ENCODE data around the gene SUPT7L. TPM values are rescaled to one million over a fixed set of nuclear protein-coding genes. Genes with fewer than 3 reads are reported as not detected.

The SUPT7L gene
- total RNA-seq, 1 experiment from 2014 or later, result 47.9 TPM

GRCh38 chr2:27681841-27682240 lies 18.4 kb upstream of the SUPT7L start:
- no peaks in the 10 kb centered on the region for H3K79me2 ChIP-seq (ENCODE audit: low read length)
- no peak overlapping the region for H3K4me2 ChIP-seq (ENCODE audit: low read depth, low read length, poor library complexity, severe bottlenecking)
- H3K9ac ChIP-seq (ENCODE audit: low read length), result no peak overlapping the region
- DNase-seq, result no peak
- H3K36me3 ChIP-seq (ENCODE audit: insufficient read depth, low read length), result peaks cover 17% of the 10 kb centered on the region; the same call in 1 of the 2 replicates
- H3K4me1 ChIP-seq (ENCODE audit: low read length), result peaks cover 4% of the 10 kb centered on the region; the same call in 1 of the 2 replicates
- no peaks in the 10 kb centered on the region for H3K9me3 ChIP-seq (ENCODE audit: low read length)
- H3K27me3 ChIP-seq (ENCODE audit: low read length), result no peaks in the 10 kb centered on the region
- H4K20me1 ChIP-seq (ENCODE audit: insufficient read depth, low read depth, low read length), result no peaks in the 10 kb centered on the region
- no peaks in the 10 kb centered on the region for H3K9me2 ChIP-seq (replicated peaks; ENCODE audit: insufficient read depth, low read length)
- no peak overlapping the region for H2AFZ ChIP-seq (ENCODE audit: low read length)
- no peak overlapping the region for H3K27ac ChIP-seq (ENCODE audit: low read length)
- H3K4me3 ChIP-seq (ENCODE audit: low read length), result no peak overlapping the region

- DNase-seq, result no peak
- H3K27ac ChIP-seq (ENCODE audit: low read length), result no peak overlapping the region
- peaks cover 21% of the 10 kb centered on the region for H3K36me3 ChIP-seq (ENCODE audit: insufficient read depth, low read length)
Observed at GRCh38 chr2:27680571-27680970, 17.2 kb upstream of the SUPT7L start.

GRCh38 chr2:27672723-27673486 lies 9.5 kb upstream of the SUPT7L start:
- Histone ChIP-seq H2AFZ (ENCODE audit: low read length) (no peak overlapping the region), H3K36me3 (ENCODE audit: insufficient read depth, low read length) (peaks cover 38% of the 10 kb centered on the region), H3K9me2 (replicated peaks; ENCODE audit: insufficient read depth, low read length) (no peaks in the 10 kb centered on the region)

More at GRCh38 chr2:27680571-27680970, 17.2 kb upstream of the SUPT7L start:
- no peak overlapping the region for H3K4me2 ChIP-seq (ENCODE audit: low read depth, low read length, poor library complexity, severe bottlenecking)
- no peaks in the 10 kb centered on the region for H3K9me2 ChIP-seq (replicated peaks; ENCODE audit: insufficient read depth, low read length)
- H3K9ac ChIP-seq (ENCODE audit: low read length), result no peak overlapping the region
- no peak overlapping the region for H2AFZ ChIP-seq (ENCODE audit: low read length)
- no peak overlapping the region for H3K4me3 ChIP-seq (ENCODE audit: low read length)
- no peaks in the 10 kb centered on the region for H4K20me1 ChIP-seq (ENCODE audit: insufficient read depth, low read depth, low read length)
- H3K4me1 ChIP-seq (ENCODE audit: low read length), result peaks cover 4% of the 10 kb centered on the region; the same call in 1 of the 2 replicates
- H3K79me2 ChIP-seq (ENCODE audit: low read length), result no peaks in the 10 kb centered on the region
- no peaks in the 10 kb centered on the region for H3K27me3 ChIP-seq (ENCODE audit: low read length)
- H3K9me3 ChIP-seq (ENCODE audit: low read length), result no peaks in the 10 kb centered on the region

GRCh38 chr2:27671235-27671634 lies 7.8 kb upstream of the SUPT7L start:
- no peak for DNase-seq
- H2AFZ ChIP-seq (ENCODE audit: low read length), result no peak overlapping the region
- H3K9me2 ChIP-seq (replicated peaks; ENCODE audit: insufficient read depth, low read length), result no peaks in the 10 kb centered on the region
- H3K79me2 ChIP-seq (ENCODE audit: low read length), result peaks cover 12% of the 10 kb centered on the region; the same call in 1 of the 2 replicates
- H3K27ac ChIP-seq (ENCODE audit: low read length), result no peak overlapping the region
- no peak overlapping the region for H3K9ac ChIP-seq (ENCODE audit: low read length)
- no peak overlapping the region for H3K4me3 ChIP-seq (ENCODE audit: low read length)
- H3K4me1 ChIP-seq (ENCODE audit: low read length), result no peaks in the 10 kb centered on the region
- H3K9me3 ChIP-seq (ENCODE audit: low read length), result no peaks in the 10 kb centered on the region
- no peak overlapping the region for H3K4me2 ChIP-seq (ENCODE audit: low read depth, low read length, poor library complexity, severe bottlenecking)
- no peaks in the 10 kb centered on the region for H3K27me3 ChIP-seq (ENCODE audit: low read length)
- H4K20me1 ChIP-seq (ENCODE audit: insufficient read depth, low read depth, low read length), result no peaks in the 10 kb centered on the region
- H3K36me3 ChIP-seq (ENCODE audit: insufficient read depth, low read length), result peaks cover 31% of the 10 kb centered on the region

More at GRCh38 chr2:27672723-27673486, 9.5 kb upstream of the SUPT7L start:
- no peaks in the 10 kb centered on the region for H3K9me3 ChIP-seq (ENCODE audit: low read length)
- H3K79me2 ChIP-seq (ENCODE audit: low read length), result peaks cover 10% of the 10 kb centered on the region; the same call in 1 of the 2 replicates
- no peaks in the 10 kb centered on the region for H3K4me1 ChIP-seq (ENCODE audit: low read length)
- H3K27ac ChIP-seq (ENCODE audit: low read length), result no peak overlapping the region
- H3K4me2 ChIP-seq (ENCODE audit: low read depth, low read length, poor library complexity, severe bottlenecking), result no peak overlapping the region
- H3K4me3 ChIP-seq (ENCODE audit: low read length), result no peak overlapping the region
- H3K9ac ChIP-seq (ENCODE audit: low read length), result no peak overlapping the region
- no peak for DNase-seq
- H4K20me1 ChIP-seq (ENCODE audit: insufficient read depth, low read depth, low read length), result no peaks in the 10 kb centered on the region
- H3K27me3 ChIP-seq (ENCODE audit: low read length), result no peaks in the 10 kb centered on the region

GRCh38 chr2:27667446-27667845 lies 4.0 kb upstream of the SUPT7L start:
- no peak overlapping the region for H2AFZ ChIP-seq (ENCODE audit: low read length)
- H3K9me2 ChIP-seq (replicated peaks; ENCODE audit: insufficient read depth, low read length), result no peaks in the 10 kb centered on the region
- no peak for DNase-seq
- no peak overlapping the region for H3K27ac ChIP-seq (ENCODE audit: low read length)
- H3K9ac ChIP-seq (ENCODE audit: low read length), result no peak overlapping the region
- H3K4me3 ChIP-seq (ENCODE audit: low read length), result no peak overlapping the region
- H3K9me3 ChIP-seq (ENCODE audit: low read length), result no peaks in the 10 kb centered on the region
- H4K20me1 ChIP-seq (ENCODE audit: insufficient read depth, low read depth, low read length), result no peaks in the 10 kb centered on the region
- H3K79me2 ChIP-seq (ENCODE audit: low read length), result peaks cover 37% of the 10 kb centered on the region
- H3K4me2 ChIP-seq (ENCODE audit: low read depth, low read length, poor library complexity, severe bottlenecking), result no peak overlapping the region
- peaks cover 16% of the 10 kb centered on the region; the same call in 1 of the 2 replicates for H3K36me3 ChIP-seq (ENCODE audit: insufficient read depth, low read length)
- no peaks in the 10 kb centered on the region for H3K27me3 ChIP-seq (ENCODE audit: low read length)
- peaks cover 20% of the 10 kb centered on the region for H3K4me1 ChIP-seq (ENCODE audit: low read length)

GRCh38 chr2:27664622-27665363 lies 1.4 kb upstream of the SUPT7L start:
- Histone ChIP-seq H3K27ac (ENCODE audit: low read length) (no peak overlapping the region), H2AFZ (ENCODE audit: low read length) (peak overlapping the region; percentile 83), H3K27me3 (ENCODE audit: low read length) (no peaks in the 10 kb centered on the region), H3K4me3 (ENCODE audit: low read length) (peak overlapping the region; percentile 74), H3K4me1 (ENCODE audit: low read length) (peaks cover 27% of the 10 kb centered on the region), H3K79me2 (ENCODE audit: low read length) (peaks cover 54% of the 10 kb centered on the region), H4K20me1 (ENCODE audit: insufficient read depth, low read depth, low read length) (no peaks in the 10 kb centered on the region), H3K4me2 (ENCODE audit: low read depth, low read length, poor library complexity, severe bottlenecking) (peak overlapping the region; percentile 100), H3K9ac (ENCODE audit: low read length) (peak overlapping the region; percentile 79), H3K9me3 (ENCODE audit: low read length) (no peaks in the 10 kb centered on the region), H3K9me2 (replicated peaks; ENCODE audit: insufficient read depth, low read length) (no peaks in the 10 kb centered on the region), H3K36me3 (ENCODE audit: insufficient read depth, low read length) (peaks cover 25% of the 10 kb centered on the region; the same call in 1 of the 2 replicates)
- no peak for DNase-seq

- Histone ChIP-seq H3K36me3 (ENCODE audit: insufficient read depth, low read length) (peaks cover 29% of the 10 kb centered on the region; the same call in 1 of the 2 replicates), H4K20me1 (ENCODE audit: insufficient read depth, low read depth, low read length) (no peaks in the 10 kb centered on the region), H3K4me3 (ENCODE audit: low read length) (peak overlapping the region; percentile 74)
Observed at GRCh38 chr2:27664154-27664574, 750 bp upstream of the SUPT7L start.

GRCh38 chr2:27661371-27661770 lies 2.0 kb downstream of the SUPT7L start:
- H3K36me3 ChIP-seq (ENCODE audit: insufficient read depth, low read length), result peaks cover 40% of the 10 kb centered on the region; the same call in 1 of the 2 replicates
- no peaks in the 10 kb centered on the region for H3K9me3 ChIP-seq (ENCODE audit: low read length)
- DNase-seq, result no peak
- no peak overlapping the region for H3K4me2 ChIP-seq (ENCODE audit: low read depth, low read length, poor library complexity, severe bottlenecking)
- H3K27me3 ChIP-seq (ENCODE audit: low read length), result no peaks in the 10 kb centered on the region
- H3K4me3 ChIP-seq (ENCODE audit: low read length), result no peak overlapping the region
- no peaks in the 10 kb centered on the region for H4K20me1 ChIP-seq (ENCODE audit: insufficient read depth, low read depth, low read length)
- H3K27ac ChIP-seq (ENCODE audit: low read length), result no peak overlapping the region
- no peak overlapping the region for H2AFZ ChIP-seq (ENCODE audit: low read length)
- no peaks in the 10 kb centered on the region for H3K9me2 ChIP-seq (replicated peaks; ENCODE audit: insufficient read depth, low read length)
- no peak overlapping the region for H3K9ac ChIP-seq (ENCODE audit: low read length)
- H3K4me1 ChIP-seq (ENCODE audit: low read length), result peaks cover 27% of the 10 kb centered on the region
- H3K79me2 ChIP-seq (ENCODE audit: low read length), result peaks cover 71% of the 10 kb centered on the region

More at GRCh38 chr2:27664154-27664574, 750 bp upstream of the SUPT7L start:
- H3K9me2 ChIP-seq (replicated peaks; ENCODE audit: insufficient read depth, low read length), result no peaks in the 10 kb centered on the region
- peak overlapping the region; percentile 83 for H2AFZ ChIP-seq (ENCODE audit: low read length)
- DNase-seq, result peak; percentile 52
- peaks cover 27% of the 10 kb centered on the region for H3K4me1 ChIP-seq (ENCODE audit: low read length)
- no peaks in the 10 kb centered on the region for H3K9me3 ChIP-seq (ENCODE audit: low read length)
- peak overlapping the region; percentile 78; the same call in 1 of the 2 replicates for H3K27ac ChIP-seq (ENCODE audit: low read length)
- peak overlapping the region; percentile 79 for H3K9ac ChIP-seq (ENCODE audit: low read length)
- H3K27me3 ChIP-seq (ENCODE audit: low read length), result no peaks in the 10 kb centered on the region
- H3K79me2 ChIP-seq (ENCODE audit: low read length), result peaks cover 59% of the 10 kb centered on the region
- H3K4me2 ChIP-seq (ENCODE audit: low read depth, low read length, poor library complexity, severe bottlenecking), result peak overlapping the region; percentile 100
